AG04450 (cell line): ENCODE data around the gene BCL11A. TPM values are rescaled to one million over a fixed set of nuclear protein-coding genes. Genes with fewer than 3 reads are reported as not detected.

ENCODE experiments used
- CTCF ChIA-PET: fragments of 300-600, 350-600 bp; formaldehyde crosslinking; extraction: SDS; loops from one replicate; lab custom pipeline; 2022; ENCODE audit warnings: antibody characterized with exemption, inconsistent platforms; lab: Charles Lee
- POLR2A ChIA-PET: fragments of 350-600 bp; formaldehyde crosslinking; extraction: SDS; loops from one replicate; lab custom pipeline; 2021; ENCODE audit warnings: antibody characterized with exemption, inconsistent platforms; lab: Yijun Ruan, JAX
- DNase-seq: peaks from one replicate; pipeline ENCODE4 v3.0.0-alpha.2; 2011; ENCODE audit warnings: low read depth, low spot score
- H3K27ac ChIP-seq: one replicate; pipeline ENCODE4 v1.5.1; 2012; ENCODE audit warnings: low read depth, low read length, control low read depth
- H3K27me3 ChIP-seq: one replicate; pipeline ENCODE4 v1.6.0; 2012; ENCODE audit warnings: low read length; ENCODE audit not compliant: control insufficient read depth, insufficient read depth
- H3K4me3 ChIP-seq: 2 replicates; pipeline ENCODE4 v1.5.1; 2011; ENCODE audit warnings: mild to moderate bottlenecking, low read depth, low read length, control low read depth
- H3K9me3 ChIP-seq: 2 replicates; pipeline ENCODE4 v1.5.1; 2012; ENCODE audit warnings: low read length; ENCODE audit not compliant: control insufficient read depth, insufficient read depth
- CTCF ChIP-seq: IDR thresholded peaks from 2 replicates; pipeline ENCODE4 v1.5.1; 2011; ENCODE audit warnings: low read depth, low read length, control low read depth, inconsistent platforms
- polyA plus RNA-seq: library from polyadenylated mRNA; depleted of rRNA; stranded (reverse); fragments of >200 nt; gene quantifications from 2 replicates; pipeline ENCODE4 v1.2.3, GENCODE V29; 2011

The BCL11A gene
- polyA plus RNA-seq, 1 experiment, result 1.1 TPM

- TF ChIP-seq CTCF, result no peak
- Histone ChIP-seq H3K27ac (no peak overlapping the region), H3K4me3 (no peak overlapping the region), H3K27me3 (no peaks in the 10 kb centered on the region), H3K9me3 (no peaks in the 10 kb centered on the region; the same call in 1 of the 2 replicates)
- CTCF ChIA-PET, result interaction anchor here (1.0 kb wide), 1 partner anchor 12 kb away, joined by 5 read pairs; no protein-coding TSS in a partner anchor
- DNase-seq, result no peak
- POLR2A ChIA-PET, result no interaction called here
These were observed 112.7 kb downstream of the BCL11A start for GRCh38 chr2:60440767-60441163.

GRCh38 chr2:60440079-60440766 is 113.2 kb downstream of the BCL11A start:
- Histone ChIP-seq H3K4me3 (no peak overlapping the region), H3K27me3 (no peaks in the 10 kb centered on the region), H3K27ac (no peak overlapping the region), H3K9me3 (no peaks in the 10 kb centered on the region; the same call in 1 of the 2 replicates)
- no peak for DNase-seq
- ChIA-PET POLR2A (no interaction called here), CTCF (interaction anchor here (0.6 to 1.5 kb wide), 6 partner anchors 10 to 141 kb away, joined by 3 to 4 read pairs (median 3); no protein-coding TSS in a partner anchor)
- TF ChIP-seq CTCF, result no peak

DNA sequence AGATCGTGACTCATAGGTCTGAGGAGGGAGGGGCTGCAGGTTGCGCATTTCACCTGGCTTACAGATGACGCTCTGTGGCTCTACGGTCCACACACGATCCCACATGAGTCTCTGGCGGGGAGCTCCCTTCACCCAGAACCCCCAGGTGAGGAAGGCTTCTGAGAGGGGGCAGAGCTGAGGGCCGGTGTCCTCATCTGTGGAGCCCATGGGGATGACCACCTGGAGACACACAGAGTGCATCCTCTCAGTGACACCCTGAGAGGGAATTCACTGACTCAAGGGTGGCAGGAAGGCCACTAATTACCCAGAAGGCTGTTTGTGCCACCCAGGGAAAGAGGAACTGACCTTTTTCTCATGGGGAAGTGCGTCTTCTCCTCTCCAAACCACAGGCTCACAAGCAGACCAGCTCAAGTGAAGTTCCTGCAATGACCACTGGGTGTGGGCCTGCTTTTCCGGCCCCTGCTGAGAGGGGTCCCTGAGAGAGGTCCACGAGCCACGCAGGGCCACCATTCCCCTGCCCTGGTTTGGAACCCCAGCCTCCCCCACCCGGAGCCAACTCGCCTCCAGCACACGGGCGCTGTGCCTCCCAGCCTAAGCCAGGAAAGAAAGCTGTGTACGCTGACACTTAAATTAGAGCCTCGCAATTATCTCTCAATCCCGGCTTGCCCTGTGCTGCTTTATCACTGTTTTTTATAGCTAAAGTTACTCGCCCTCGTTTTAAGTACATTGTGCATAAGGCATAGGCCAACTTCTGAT is 114.1 kb downstream of the BCL11A start:
- TF ChIP-seq CTCF, result peak; percentile 44
- Histone ChIP-seq H3K4me3 (no peak overlapping the region), H3K27me3 (no peaks in the 10 kb centered on the region), H3K27ac (no peak overlapping the region), H3K9me3 (no peaks in the 10 kb centered on the region; the same call in 1 of the 2 replicates)
- POLR2A ChIA-PET, result no interaction called here
- no peak for DNase-seq
- CTCF ChIA-PET, result interaction anchor here (0.6 to 1.5 kb wide), 4 partner anchors 9 to 98 kb away, joined by 3 to 4 read pairs (median 3); no protein-coding TSS in a partner anchor

DNA sequence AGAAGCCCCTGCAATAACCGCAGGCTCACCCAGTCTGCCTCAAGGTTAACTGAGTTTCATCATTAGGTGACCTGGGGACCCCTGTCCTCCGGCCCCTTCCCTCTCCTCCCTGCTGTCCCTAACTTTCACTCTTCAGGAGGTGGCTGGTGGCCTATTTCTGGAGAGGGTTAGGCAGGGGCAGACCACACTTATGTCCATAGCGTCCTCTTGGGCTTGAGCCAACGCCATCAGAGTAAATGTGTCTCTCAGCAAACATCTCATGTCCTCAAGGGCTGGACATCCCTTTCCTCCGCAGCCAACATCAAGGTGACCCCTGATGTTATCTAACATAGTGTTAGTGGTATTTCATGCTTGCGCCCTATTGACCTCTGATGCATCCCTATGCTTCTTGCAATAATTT is 114.8 kb downstream of the BCL11A start:
- no peaks in the 10 kb centered on the region; the same call in 1 of the 2 replicates for H3K9me3 ChIP-seq
- no peak overlapping the region for H3K27ac ChIP-seq
- no peak for TF ChIP-seq CTCF
- no peaks in the 10 kb centered on the region for H3K27me3 ChIP-seq
- ChIA-PET POLR2A (no interaction called here), CTCF (no interaction called here)
- no peak for DNase-seq
- no peak overlapping the region for H3K4me3 ChIP-seq

DNA sequence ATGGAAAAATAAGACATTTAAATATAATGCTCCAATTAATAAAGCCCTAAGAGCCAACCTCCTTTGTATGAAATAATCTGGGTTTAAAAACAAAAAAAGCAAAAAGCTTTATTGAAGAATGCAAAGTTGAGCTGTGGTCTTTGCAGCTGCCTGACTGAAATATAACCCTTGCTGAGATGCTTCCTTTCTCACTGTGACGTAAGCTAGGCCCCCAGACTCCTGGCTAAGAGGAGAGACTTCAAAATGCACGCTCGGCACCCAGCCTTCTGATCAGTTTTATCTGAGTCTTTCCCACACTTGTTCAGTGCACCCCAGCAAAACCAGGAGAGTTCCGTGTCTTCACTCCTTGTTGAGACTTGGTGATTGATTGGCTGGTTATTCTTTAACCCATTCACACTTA is 115.3 kb downstream of the BCL11A start:
- ChIA-PET POLR2A (no interaction called here), CTCF (no interaction called here)
- Histone ChIP-seq H3K4me3 (no peak overlapping the region), H3K27ac (no peak overlapping the region), H3K27me3 (no peaks in the 10 kb centered on the region), H3K9me3 (no peaks in the 10 kb centered on the region; the same call in 1 of the 2 replicates)
- no peak for DNase-seq
- TF ChIP-seq CTCF, result no peak
